Retinal pigment epithelial cell (primary cell): Measurements from ENCODE around the gene FBN1.

ENCODE experiments used
- DNase-seq: peaks from one replicate; pipeline ENCODE4 v3.0.0-alpha.2; 2010; ENCODE audit warnings: low read depth
- H3K4me3 ChIP-seq: 2 replicates; pipeline ENCODE4 v1.5.1; 2011; ENCODE audit warnings: mild to moderate bottlenecking, low read length, control low read depth, moderate library complexity
- TF ChIP-seq, protein P1 (sequence below): conservative IDR thresholded peaks from 2 replicates; pipeline ENCODE4 v1.5.1; 2011; ENCODE audit warnings: low read depth, low read length, control low read depth, inconsistent platforms

The FBN1 gene

DNA sequence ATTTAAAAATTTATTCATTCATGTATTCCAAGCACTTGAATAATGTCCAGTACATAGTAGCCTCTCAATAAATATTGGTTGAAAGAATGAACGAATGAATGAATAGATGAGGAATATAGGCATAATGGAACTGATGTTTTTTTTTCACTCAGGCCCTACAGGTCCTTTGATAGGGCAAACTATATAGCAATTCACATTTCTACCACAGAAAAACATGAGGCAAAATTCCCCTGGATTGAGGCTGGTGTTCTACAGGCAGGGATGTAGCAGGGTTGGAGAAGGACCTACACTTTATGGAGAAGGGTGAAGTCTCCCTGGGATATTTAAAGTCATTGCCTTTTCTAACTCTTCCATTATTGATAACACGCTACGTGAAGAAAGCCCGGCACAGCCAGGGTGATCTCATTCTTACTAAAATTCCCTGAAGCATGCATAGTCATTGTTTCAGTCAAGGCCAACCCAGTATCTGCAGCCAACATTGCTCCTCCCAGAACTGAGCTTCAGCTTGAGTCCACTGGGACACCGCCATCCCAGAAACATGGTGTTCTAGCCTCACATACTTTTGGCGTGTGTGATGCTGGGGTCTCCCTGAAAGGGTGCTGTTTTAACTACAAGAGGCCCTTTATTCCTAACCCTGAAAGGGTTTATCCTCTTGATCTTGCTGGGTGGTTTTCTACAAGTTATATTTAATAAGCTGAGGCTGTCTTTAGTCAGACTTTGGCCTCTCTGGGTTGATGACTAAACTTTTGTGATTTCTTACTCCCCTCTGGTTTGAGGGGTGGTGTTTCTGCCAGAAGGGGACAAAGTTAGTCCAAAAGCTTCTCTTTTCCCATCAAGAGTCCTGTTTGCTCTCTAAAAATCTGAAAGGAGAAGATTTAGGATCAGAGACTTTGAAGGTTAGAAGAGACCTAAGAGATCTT is 25.9 kb upstream of the FBN1 start:
- H3K4me3 ChIP-seq = no peak overlapping the region
- TF ChIP-seq, protein P1, sequence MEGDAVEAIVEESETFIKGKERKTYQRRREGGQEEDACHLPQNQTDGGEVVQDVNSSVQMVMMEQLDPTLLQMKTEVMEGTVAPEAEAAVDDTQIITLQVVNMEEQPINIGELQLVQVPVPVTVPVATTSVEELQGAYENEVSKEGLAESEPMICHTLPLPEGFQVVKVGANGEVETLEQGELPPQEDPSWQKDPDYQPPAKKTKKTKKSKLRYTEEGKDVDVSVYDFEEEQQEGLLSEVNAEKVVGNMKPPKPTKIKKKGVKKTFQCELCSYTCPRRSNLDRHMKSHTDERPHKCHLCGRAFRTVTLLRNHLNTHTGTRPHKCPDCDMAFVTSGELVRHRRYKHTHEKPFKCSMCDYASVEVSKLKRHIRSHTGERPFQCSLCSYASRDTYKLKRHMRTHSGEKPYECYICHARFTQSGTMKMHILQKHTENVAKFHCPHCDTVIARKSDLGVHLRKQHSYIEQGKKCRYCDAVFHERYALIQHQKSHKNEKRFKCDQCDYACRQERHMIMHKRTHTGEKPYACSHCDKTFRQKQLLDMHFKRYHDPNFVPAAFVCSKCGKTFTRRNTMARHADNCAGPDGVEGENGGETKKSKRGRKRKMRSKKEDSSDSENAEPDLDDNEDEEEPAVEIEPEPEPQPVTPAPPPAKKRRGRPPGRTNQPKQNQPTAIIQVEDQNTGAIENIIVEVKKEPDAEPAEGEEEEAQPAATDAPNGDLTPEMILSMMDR = no peak
- no peak for DNase-seq

DNA sequence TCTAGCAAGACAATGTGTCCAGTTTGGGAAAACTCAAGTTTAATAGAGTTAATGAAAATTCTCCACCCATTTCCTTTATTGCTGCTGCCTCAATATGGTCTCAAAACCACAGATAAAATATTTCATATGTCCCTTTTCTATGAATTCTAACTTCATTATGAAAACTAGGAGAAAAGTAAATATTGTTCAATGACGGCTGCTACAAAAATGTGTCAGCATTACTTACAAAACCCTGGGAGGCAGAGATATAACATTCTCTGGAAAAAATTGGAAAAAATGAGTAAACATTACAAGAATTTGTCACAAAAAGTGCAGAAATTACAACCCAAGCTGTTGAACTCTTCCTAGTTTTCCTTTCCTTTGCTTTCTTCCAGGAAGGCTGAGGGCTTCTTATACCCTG is 22.2 kb upstream of the FBN1 start:
- no peak for DNase-seq
- no peak overlapping the region for H3K4me3 ChIP-seq
- TF ChIP-seq, protein P1 = no peak

DNA sequence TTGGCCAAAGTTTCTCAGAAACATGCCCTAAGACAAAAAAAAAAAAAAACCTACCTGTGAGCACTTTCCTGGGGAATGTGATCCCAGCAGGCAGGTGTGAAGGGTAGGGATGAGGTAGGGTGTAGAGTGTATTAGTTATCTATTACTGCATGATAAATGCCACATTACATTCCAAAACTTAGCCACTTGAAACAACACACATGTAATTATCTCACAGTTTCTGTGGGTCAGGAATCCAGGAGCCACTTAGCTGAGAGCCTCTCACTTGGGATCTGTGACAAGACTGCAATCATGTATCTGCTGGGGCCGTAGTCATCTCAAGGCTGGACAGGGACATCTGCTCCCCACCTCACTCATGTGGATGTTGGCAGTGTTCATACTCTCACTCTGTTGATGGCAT is 18.9 kb upstream of the FBN1 start:
- no peak for DNase-seq
- H3K4me3 ChIP-seq = no peak overlapping the region
- TF ChIP-seq, protein P1 = no peak

DNA sequence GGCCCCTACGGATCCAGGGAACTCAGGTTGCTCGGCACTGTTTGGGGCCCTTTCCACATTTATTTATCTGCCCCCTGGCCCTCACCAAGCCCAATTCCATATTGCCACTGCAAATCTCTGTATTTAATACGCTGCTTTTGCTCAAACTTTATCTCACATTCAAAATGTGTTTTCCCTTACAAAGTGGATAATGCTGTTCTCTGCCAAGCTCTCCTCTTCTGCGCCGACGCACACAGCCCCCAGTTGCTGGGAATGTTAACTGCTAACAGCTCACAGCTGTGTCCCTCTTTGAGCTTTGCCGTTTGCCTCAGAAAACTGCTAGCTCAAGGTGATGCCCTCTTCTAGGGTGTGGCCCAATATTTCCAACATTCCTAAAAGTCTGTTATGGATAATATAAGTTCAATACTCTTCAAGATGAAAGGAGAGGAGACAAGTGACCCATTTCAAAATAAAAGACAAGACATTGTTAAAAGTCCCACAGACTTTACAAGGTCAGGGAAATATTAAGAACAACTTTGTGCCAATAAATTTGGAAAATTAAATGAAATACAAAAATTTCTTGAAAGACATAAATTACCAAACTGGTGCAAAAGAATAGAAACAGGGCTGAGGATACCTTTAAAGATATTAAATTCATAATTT is 12.6 kb upstream of the FBN1 start:
- DNase-seq = no peak
- no peak overlapping the region for H3K4me3 ChIP-seq
- TF ChIP-seq, protein P1 = no peak

DNA sequence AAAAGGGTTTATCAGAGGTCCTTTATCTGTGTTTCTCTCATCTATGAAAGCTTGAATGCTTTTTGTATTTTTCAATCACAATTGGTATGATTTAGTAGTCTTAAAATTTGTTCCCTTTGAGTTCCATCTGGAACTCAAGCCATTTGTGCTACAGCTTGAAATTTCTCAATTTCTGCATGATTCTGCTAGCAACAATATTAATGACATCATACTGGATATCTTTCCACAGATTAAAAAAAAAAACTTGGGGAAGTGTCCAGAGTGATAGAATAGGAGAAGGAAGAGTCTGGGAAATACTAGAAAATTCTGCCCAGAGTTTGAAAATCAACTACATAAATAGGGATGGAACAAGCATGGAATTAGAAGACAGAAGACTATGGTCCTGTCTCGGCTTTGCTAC is 9.3 kb upstream of the FBN1 start:
- TF ChIP-seq, protein P1 = no peak
- DNase-seq = no peak
- H3K4me3 ChIP-seq = no peak overlapping the region

DNA sequence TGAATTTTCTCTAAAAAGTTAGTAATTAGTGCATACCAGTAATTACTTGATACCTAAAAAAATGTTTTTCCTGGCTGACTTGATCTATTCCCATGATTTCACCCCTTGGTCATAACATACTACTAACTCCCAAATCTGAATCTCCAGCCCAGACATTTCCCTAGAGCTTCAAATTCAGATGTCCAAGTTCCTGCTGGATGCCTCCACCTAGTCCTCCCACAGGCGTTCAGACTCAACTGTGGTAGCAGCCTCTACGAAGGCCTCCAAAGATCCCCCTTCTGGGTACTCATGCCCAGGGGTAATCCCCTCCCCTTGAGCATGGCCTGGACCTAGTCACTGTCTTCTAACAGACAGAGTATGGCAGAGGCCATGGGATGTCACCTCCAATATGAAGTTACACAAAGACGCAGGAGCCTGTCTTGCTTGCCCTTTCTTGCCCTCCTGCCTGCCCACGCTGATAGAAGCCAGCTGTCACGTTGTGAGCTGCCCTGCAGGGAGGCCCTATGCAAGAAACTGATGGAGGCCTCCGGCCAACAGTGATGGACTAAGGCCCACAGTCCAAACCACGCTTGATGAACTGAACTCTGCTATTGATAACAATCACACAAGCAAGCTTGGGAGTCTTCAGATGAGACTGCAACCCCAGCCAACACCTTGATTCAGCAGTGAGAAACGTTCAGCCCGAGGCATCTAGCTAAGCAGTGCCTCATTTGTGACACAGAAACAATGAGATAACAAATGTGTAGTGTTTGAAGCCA is 8.6 kb upstream of the FBN1 start:
- TF ChIP-seq, protein P1 = no peak
- H3K4me3 ChIP-seq = no peak overlapping the region
- no peak for DNase-seq
